Measurements from ENCODE around the gene MGAT3. TPM values are rescaled to one million over a fixed set of nuclear protein-coding genes. Genes with fewer than 3 reads are reported as not detected.
"Not testable (repeated sequence)": the region's sequence is repeated elsewhere in the genome, so short reads cannot be mapped to it uniquely, and the experiment has no call there.

Gene MGAT3
- total and polyA plus RNA-seq, 2 of the 13 experiments (the other 11 are each of a cell fraction or from before 2014, with no cell fraction given) = 0.11 to 0.15 TPM

DNA sequence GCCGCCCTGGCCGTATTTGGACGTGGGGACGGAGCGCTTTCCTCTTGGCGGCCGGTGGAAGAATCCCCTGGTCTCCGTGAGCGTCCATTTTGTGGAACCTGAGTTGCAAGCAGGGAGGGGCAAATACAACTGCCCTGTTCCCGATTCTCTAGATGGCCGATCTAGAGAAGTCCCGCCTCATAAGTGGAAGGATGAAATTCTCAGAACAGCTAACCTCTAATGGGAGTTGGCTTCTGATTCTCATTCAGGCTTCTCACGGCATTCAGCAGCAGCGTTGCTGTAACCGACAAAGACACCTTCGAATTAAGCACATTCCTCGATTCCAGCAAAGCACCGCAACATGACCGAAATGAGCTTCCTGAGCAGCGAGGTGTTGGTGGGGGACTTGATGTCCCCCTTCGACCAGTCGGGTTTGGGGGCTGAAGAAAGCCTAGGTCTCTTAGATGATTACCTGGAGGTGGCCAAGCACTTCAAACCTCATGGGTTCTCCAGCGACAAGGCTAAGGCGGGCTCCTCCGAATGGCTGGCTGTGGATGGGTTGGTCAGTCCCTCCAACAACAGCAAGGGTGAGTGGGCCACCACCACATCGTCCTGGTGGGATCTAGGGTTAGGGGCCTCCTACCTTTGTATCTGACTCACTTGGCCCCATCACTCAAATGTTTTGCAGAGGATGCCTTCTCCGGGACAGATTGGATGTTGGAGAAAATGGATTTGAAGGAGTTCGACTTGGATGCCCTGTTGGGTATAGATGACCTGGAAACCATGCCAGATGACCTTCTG, 64.5 kb downstream of the MGAT3 start:
- DNase-seq (ENCODE audit: low spot score); BruUV-seq (replicated peaks); FAIRE-seq; ATAC-seq; H3K9me3 ChIP-seq (ENCODE audit: low read length); H3K27me3 ChIP-seq (ENCODE audit: control insufficient read depth in 1 of 2, insufficient read depth in 2 of 2, low read length in 2 of 2); in situ Hi-C loops (cut with HindIII; ENCODE audit: extremely low pct_ligation_motif_present, low pct_unique_long_range_greater_than_20kb); CTCF ChIA-PET (ENCODE audit: low intra/inter-chr PET ratio, low total read pairs); H2AFZ ChIP-seq (ENCODE audit: low read length); TF ChIP-seq MAZ (IDR thresholded peaks at IDR 0.05; ENCODE audit: borderline replicate concordance, low read depth, low read length): not testable (repeated sequence)
- peak overlapping the region; percentile 100 for H3K9ac ChIP-seq (ENCODE audit: insufficient read depth, low read depth, low read length)
- peaks cover 40% of the 10 kb centered on the region for H3K79me2 ChIP-seq (ENCODE audit: insufficient read depth, low read length)
- H4K20me1 ChIP-seq (ENCODE audit: insufficient read depth, low read length) = peaks cover 44% of the 10 kb centered on the region
- H3K4me1 ChIP-seq (ENCODE audit: insufficient read depth, low read length) = peaks cover 56% of the 10 kb centered on the region
- 10% methylated on average over 7 of the region's 28 CpGs for WGBS (ENCODE audit: low lambda C conversion rate)
- intact Hi-C loops (cut with micrococcal nuclease; ENCODE audit: unreplicated experiment) = loop anchor here (2.0 kb wide), 1 partner anchor 18 kb away; the partner anchor contains the start of gene MIEF1
- POLR2A ChIA-PET = interaction anchor here (1.7 to 3.0 kb wide), 4 partner anchors 9 to 202 kb away, joined by 25 to 118 read pairs (median 58); partner anchors contain the start of genes MIEF1, RPL3 and RPS19BP1
- peaks cover 17 to 28% of the 10 kb centered on the region in 2 experiments; a peak in 4 of 5 replicates for H3K36me3 ChIP-seq (replicated peaks in 1 of 2; ENCODE audit: control insufficient read depth in 1 of 2, insufficient read depth in 2 of 2, low read length in 2 of 2)
- peak overlapping the region; percentile 100 for H3K27ac ChIP-seq (ENCODE audit: extremely low read length, insufficient read depth, low read length)
- peak overlapping the region; percentile 98 to 100 (median 100) for H3K4me3 ChIP-seq (replicated peaks in 1 of 3; ENCODE audit: insufficient read depth in 1 of 3, low read depth in 2 of 3, low read length in 3 of 3)
- TF ChIP-seq ZBTB38 (CRISPR knock-in tag; IDR thresholded peaks at IDR 0.05) = 0 out of 2 replicates have a peak, but pooled peaks have one; percentile 16
- 0 out of 2 replicates have a peak, but pooled peaks have one; percentile 5 for TF ChIP-seq ZNF782 (CRISPR knock-in tag; IDR thresholded peaks at IDR 0.05; ENCODE audit: borderline replicate concordance)
- TF ChIP-seq ZBTB7A (CRISPR knock-in tag; IDR thresholded peaks at IDR 0.05) = peak; percentile 10; the same call in 1 of the 2 replicates
- 0 out of 2 replicates have a peak, but pooled peaks have one; percentile 28 for TF ChIP-seq FLYWCH1 (CRISPR knock-in tag; IDR thresholded peaks at IDR 0.05)
- TF ChIP-seq, protein P1, sequence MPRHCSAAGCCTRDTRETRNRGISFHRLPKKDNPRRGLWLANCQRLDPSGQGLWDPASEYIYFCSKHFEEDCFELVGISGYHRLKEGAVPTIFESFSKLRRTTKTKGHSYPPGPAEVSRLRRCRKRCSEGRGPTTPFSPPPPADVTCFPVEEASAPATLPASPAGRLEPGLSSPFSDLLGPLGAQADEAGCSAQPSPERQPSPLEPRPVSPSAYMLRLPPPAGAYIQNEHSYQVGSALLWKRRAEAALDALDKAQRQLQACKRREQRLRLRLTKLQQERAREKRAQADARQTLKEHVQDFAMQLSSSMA (CRISPR knock-in tag; IDR thresholded peaks at IDR 0.05) = peak; percentile 34; the same call in 1 of the 2 replicates
- TF ChIP-seq PRMT3 (CRISPR knock-in tag; IDR thresholded peaks at IDR 0.05; ENCODE audit: borderline replicate concordance, low read depth) = 0 out of 2 replicates have a peak, but pooled peaks have one; percentile 12
- peak; percentile 51; the same call in 1 of the 2 replicates for TF ChIP-seq SP4 (CRISPR knock-in tag; IDR thresholded peaks at IDR 0.05)
- TF ChIP-seq MAZ (CRISPR knock-in tag; IDR thresholded peaks at IDR 0.05; ENCODE audit: low read depth) = 0 out of 2 replicates have a peak, but pooled peaks have one; percentile 20
- 0 out of 2 replicates have a peak, but pooled peaks have one; percentile 75 for TF ChIP-seq PAF1 (CRISPR knock-in tag; IDR thresholded peaks at IDR 0.05)
- 0 out of 2 replicates have a peak, but pooled peaks have one; percentile 5 for TF ChIP-seq FOXC1 (CRISPR knock-in tag; IDR thresholded peaks at IDR 0.05; ENCODE audit: borderline replicate concordance)
- peak; percentile 67; the same call in 1 of the 2 replicates for TF ChIP-seq AKAP8 (CRISPR knock-in tag; IDR thresholded peaks at IDR 0.05)
- peak; percentile 58; the same call in 1 of the 2 replicates for TF ChIP-seq SRF (IDR thresholded peaks at IDR 0.05; ENCODE audit: low read depth, low read length)
- peak overlapping the region; percentile 96 for H3K4me2 ChIP-seq (ENCODE audit: low read depth, low read length)
